ENCODE data around the gene FGD2.

- TF ChIP-seq POLR2A (IDR thresholded peaks at IDR 0.05) (no peak), CTCF (IDR thresholded peaks at IDR 0.05) (no peak)
Measured at GRCh38 chr6:36999061-36999750, 6.2 kb upstream of the FGD2 start.
